Measurements from ENCODE around the gene TBX4. TPM values are rescaled to one million over a fixed set of nuclear protein-coding genes. Genes with fewer than 3 reads are reported as not detected.

TBX4 gene
- total and polyA plus RNA-seq, 9 of the 15 experiments (the other 6 are each of a cell fraction or from before 2014, with no cell fraction given), result not detected

- ChIA-PET CTCF (ENCODE audit: low intra/inter-chr PET ratio) (no interaction called here), POLR2A (interaction anchor here (0.6 to 1.2 kb wide), 2 partner anchors 21 to 26 kb away, joined by 3 read pairs; no protein-coding TSS in a partner anchor)
- Histone ChIP-seq H3K79me2 (ENCODE audit: control insufficient read depth, insufficient read depth, low read length) (no peaks in the 10 kb centered on the region), H3K9me1 (ENCODE audit: control insufficient read depth, insufficient read depth, low read length) (no peaks in the 10 kb centered on the region), H3K4me1 (replicated peaks in 1 of 2; ENCODE audit: control insufficient read depth in 2 of 2, insufficient read depth in 2 of 2, low read length in 2 of 2) (peaks cover 0 to 3% of the 10 kb centered on the region in 2 experiments; a peak in 1 of 5 replicates), H3K4me2 (ENCODE audit: insufficient read depth, low read length) (no peak overlapping the region), H4K20me1 (replicated peaks; ENCODE audit: control insufficient read depth, insufficient read depth, low read length) (no peaks in the 10 kb centered on the region), H2AFZ (ENCODE audit: low read depth, low read length) (no peak overlapping the region), H3K9ac (ENCODE audit: insufficient read depth in 1 of 2, low read depth in 2 of 2, low read length in 2 of 2) (no peak overlapping the region), H3K27ac (ENCODE audit: extremely low read depth, low read depth, low read length) (no peak overlapping the region), H3K36me3 (ENCODE audit: control insufficient read depth, insufficient read depth, low read length) (no peaks in the 10 kb centered on the region), H3K27me3 (ENCODE audit: control insufficient read depth in 2 of 2, insufficient read depth in 2 of 2, low read length in 2 of 2) (peaks cover 26 to 63% of the 10 kb centered on the region in 2 experiments), H3K9me3 (replicated peaks; ENCODE audit: control insufficient read depth, insufficient read depth, low read depth, low read length) (no peaks in the 10 kb centered on the region), H3K4me3 (no peak overlapping the region)
- DNase-seq (ENCODE audit: extremely low read depth in 1 of 4, low spot score in 3 of 4) (no peak), ATAC-seq (no peak), FAIRE-seq (no peak)
- 2% methylated on average over 24 of the region's 28 CpGs for WGBS (ENCODE audit: insufficient coverage, low coverage, missing lambda C conversion rate)
- TF ChIP-seq MEIS2 (IDR thresholded peaks at IDR 0.05; ENCODE audit: partially characterized antibody), result peak; percentile 6
- TF ChIP-seq POLR2H (tag; IDR thresholded peaks at IDR 0.05; ENCODE audit: low read depth), result no peak
- peak in 1 of 3 experiments; percentile 95; a peak in 2 of 6 replicates for TF ChIP-seq ZBTB11 (CRISPR knock-in tag; IDR thresholded peaks at IDR 0.05)
- no TSS peak for BruUV-seq (replicated peaks)
- intact Hi-C loops (cut with micrococcal nuclease) (no loop called here), in situ Hi-C loops (cut with MboI) (no loop called here)
These were observed 35.2 kb downstream of the TBX4 start for GRCh38 chr17:61487161-61487988.

Measured in K562 (cell line).